Retinal pigment epithelial cell (primary cell): Measurements from ENCODE around the gene TGFBR3L.

ENCODE experiments used
- DNase-seq: peaks from one replicate; pipeline ENCODE4 v3.0.0-alpha.2; 2010; ENCODE audit warnings: low read depth
- H3K4me3 ChIP-seq: 2 replicates; pipeline ENCODE4 v1.5.1; 2011; ENCODE audit warnings: mild to moderate bottlenecking, low read length, control low read depth, moderate library complexity
- TF ChIP-seq, protein P1 (sequence below): conservative IDR thresholded peaks from 2 replicates; pipeline ENCODE4 v1.5.1; 2011; ENCODE audit warnings: low read depth, low read length, control low read depth, inconsistent platforms

Gene TGFBR3L

DNA sequence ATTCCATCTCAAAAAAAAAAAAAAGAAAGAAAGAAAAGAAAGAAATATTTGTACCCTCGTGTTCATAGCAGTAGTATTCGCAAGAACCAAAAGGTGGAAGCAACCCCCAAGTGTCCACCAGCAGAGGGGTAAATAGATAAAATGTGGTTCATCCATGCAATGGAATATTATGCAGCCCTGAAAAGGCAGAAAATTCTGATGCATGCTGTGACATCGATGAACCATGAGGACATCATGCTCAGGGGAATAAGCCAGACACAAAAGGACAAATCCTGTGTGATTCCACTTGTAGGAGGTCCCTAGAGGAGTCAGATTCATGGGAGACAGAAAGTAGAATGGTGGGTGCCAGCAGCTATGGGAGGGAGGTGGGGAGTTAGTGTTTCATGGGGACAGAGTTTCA is 32.7 kb upstream of the TGFBR3L start:
- DNase-seq, result no peak
- TF ChIP-seq, protein P1, sequence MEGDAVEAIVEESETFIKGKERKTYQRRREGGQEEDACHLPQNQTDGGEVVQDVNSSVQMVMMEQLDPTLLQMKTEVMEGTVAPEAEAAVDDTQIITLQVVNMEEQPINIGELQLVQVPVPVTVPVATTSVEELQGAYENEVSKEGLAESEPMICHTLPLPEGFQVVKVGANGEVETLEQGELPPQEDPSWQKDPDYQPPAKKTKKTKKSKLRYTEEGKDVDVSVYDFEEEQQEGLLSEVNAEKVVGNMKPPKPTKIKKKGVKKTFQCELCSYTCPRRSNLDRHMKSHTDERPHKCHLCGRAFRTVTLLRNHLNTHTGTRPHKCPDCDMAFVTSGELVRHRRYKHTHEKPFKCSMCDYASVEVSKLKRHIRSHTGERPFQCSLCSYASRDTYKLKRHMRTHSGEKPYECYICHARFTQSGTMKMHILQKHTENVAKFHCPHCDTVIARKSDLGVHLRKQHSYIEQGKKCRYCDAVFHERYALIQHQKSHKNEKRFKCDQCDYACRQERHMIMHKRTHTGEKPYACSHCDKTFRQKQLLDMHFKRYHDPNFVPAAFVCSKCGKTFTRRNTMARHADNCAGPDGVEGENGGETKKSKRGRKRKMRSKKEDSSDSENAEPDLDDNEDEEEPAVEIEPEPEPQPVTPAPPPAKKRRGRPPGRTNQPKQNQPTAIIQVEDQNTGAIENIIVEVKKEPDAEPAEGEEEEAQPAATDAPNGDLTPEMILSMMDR, result no peak
- H3K4me3 ChIP-seq, result no peak overlapping the region

DNA sequence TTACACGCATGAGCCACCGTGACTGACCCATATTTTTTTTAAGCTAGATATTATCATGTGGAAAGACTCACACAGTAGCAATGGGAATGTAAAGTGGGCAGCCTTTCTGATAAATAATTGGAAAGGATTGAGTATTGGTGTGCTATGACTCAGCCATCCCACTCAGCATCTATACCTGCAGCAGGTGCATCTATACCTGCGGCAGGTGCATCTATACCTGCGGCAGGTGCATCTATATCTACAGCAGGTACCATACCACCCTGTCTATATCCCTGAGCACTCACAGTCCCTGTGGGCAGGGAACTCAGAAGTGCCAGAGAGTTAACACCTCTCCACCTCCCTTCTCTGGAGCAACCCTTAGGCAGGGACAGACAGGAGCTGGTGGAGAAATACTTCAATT is 31.5 kb upstream of the TGFBR3L start:
- TF ChIP-seq, protein P1, result no peak
- DNase-seq, result no peak
- H3K4me3 ChIP-seq, result no peak overlapping the region

DNA sequence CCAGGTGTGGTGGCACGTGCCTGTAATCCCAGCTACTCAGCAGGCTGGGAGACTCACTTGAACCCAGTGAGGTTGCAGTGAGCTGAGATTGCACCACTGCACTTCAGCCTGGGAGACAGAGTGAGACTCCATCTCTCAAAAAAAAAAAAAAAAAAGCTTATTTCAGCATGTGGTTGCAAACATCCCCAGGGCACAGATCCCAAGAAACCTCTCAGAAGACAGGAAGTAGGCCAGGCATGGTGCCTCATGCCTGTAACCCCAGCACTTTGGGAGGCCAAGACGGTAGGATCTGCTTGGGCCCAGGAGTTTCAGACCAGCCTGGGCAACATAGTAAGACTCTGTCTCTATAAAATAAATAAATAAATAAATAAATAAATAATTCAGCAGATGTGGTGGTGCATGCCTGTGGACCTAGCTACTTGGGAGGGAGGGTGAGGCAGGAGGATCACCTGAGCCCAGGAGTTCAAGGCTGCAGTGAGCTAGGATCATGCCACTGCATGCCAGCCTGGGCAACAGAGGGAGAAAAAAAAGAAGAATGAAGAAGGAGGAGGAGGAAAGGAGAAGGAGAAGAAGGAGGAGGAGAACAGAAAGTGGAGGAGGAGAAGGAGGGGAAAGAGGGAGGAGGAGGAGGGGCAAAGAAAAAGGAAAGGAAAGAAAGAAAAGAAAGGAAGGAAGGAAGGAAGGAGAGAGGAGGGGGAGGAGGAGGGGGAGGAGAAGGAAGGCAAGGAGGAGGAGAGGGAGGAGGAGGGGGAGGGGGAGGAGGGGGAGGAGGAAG is 30.6 kb upstream of the TGFBR3L start:
- no peak overlapping the region for H3K4me3 ChIP-seq
- TF ChIP-seq, protein P1, result no peak
- no peak for DNase-seq

DNA sequence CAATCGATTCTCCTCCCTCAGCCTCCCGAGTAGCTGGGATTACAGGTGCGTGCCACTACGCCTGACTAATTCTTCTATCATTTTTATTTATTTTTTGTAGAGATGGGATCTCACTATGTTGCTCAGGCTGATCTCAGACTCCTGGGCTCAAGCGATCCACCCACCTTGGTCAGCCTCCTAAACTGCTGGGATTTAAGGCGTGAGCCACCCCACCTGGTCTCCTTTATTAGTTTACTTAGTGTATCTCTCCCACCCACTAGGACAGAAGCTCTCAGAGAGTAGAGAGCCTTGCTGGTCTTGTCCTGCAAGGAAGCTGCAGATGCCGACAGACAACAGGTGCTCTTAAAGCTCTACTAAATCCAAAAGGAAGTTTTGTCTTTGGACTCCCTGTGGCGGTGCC is 28.8 kb upstream of the TGFBR3L start:
- no peak overlapping the region for H3K4me3 ChIP-seq
- no peak for DNase-seq
- TF ChIP-seq, protein P1, result no peak

DNA sequence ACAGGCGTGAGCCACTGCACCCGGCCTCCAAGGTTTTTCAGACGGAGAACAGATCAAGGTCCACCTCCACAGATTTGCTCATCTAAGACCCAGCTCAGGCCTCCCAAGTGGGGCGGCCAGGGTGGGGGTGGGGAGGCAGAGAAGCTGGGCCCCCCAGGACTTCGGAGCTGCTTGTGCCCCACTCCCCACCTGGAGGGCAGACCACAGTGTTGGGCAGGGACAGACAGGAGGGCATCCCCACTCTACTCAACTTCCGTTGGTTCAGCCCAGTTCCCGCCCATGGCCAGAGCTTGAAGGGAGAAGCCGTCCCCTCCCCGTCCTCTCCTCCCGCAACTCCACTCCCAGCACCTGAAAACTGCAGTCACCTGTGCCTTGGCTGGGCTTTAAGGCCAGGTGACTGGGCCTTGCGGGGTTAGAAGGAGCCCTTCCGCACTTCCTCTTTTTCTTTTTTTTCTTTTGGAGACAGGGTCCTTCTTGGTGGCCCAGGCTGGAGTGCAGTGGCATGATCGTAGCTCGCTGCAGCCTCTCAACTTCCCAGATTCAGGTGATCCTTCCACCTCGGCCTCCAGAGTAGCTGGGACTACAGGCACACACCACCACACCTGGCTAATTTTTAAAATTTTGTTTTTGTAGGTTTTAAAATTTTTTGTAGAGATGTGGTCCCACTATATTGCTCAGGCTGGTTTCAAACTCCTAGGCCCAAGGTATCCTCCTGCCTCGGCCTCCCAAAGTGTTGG is 27.1 kb upstream of the TGFBR3L start:
- TF ChIP-seq, protein P1, result no peak
- DNase-seq, result no peak
- H3K4me3 ChIP-seq, result peak overlapping the region; percentile 71

DNA sequence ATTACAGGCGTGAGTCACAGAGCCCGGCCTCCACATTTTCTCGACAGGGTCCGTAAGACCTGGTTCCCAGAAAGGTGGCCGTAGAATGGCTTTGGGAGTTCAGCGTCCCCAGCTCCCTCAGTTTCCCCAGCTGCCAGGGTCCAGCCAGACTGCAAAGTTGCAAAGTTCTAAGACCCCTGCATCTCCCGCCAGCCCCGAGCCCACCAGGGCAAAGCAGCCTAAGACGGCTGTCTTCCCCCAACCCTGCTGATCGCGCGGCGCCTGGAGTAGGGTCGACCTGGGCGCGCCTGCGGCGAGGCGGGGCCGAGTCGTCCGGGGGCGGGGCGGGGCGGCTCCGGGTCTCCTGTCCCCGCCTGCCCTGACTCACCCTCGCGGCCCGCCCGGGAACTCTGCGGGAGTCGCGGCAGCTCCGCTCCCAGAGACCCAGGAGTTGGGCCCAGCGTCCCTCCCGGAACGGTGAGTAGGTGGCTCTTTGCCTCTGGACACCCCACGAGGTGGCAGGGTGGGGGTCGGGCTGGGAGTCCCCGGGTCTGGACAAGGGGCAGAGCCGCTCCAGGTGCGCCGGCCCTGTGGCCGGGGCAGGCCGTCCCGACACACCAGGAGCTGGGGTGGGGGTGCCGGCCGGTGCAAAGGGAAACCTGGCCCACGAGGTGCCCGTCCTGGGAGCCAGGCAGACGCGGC is 26.3 kb upstream of the TGFBR3L start, which contains the start of gene LRRC8E:
Gene LRRC8E (plus strand): TSS at position 366 of the 681 bp plus-strand sequence. CDS start 7,094 bp downstream, outside the sequence.
- DNase-seq, result no peak
- TF ChIP-seq, protein P1, result no peak
- H3K4me3 ChIP-seq, result peak within 1 kb of the TSS; percentile 71
